MCF 10A (cell line): ENCODE data around the gene HSF4. TPM values are rescaled to one million over a fixed set of nuclear protein-coding genes. Genes with fewer than 3 reads are reported as not detected.

Experiments used
- BruUV-seq: library from RNA; stranded (reverse); fragments of 400-500 nt; replicated peaks from 2 replicates; lab custom pipeline; 2021; lab: Mats Ljungman, UMichigan
- CTCF ChIA-PET: fragments of 300-600 bp; sonication (Branson Sonifier 250); formaldehyde crosslinking; extraction: SDS; loops from one replicate; lab custom pipeline; 2021; ENCODE audit warnings: antibody characterized with exemption, inconsistent platforms; lab: Yijun Ruan, JAX
- POLR2A ChIA-PET: fragments of 300-600, 350-650 bp; sonication (Branson Sonifier 250); formaldehyde crosslinking; extraction: SDS; loops from one replicate; lab custom pipeline; 2020; ENCODE audit warnings: antibody characterized with exemption, inconsistent platforms; lab: Yijun Ruan, JAX
- DNase-seq: peaks from one replicate; pipeline ENCODE4 v3.0.0-alpha.2; 2018; ENCODE audit not compliant: unreplicated experiment
- H3K27ac Mint-ChIP-seq: one replicate; pipeline ENCODE4 v1.8.0; 2022; ENCODE audit warnings: mild to moderate bottlenecking, low read depth, mixed read lengths; ENCODE audit not compliant: unreplicated experiment
- H3K27me3 Mint-ChIP-seq: one replicate; pipeline ENCODE4 v1.8.0; 2022; ENCODE audit warnings: mixed read lengths; ENCODE audit not compliant: insufficient read depth, unreplicated experiment
- H3K36me3 Mint-ChIP-seq: one replicate; pipeline ENCODE4 v1.8.0; 2022; ENCODE audit warnings: mild to moderate bottlenecking, moderate library complexity, mixed read lengths; ENCODE audit not compliant: insufficient read depth, unreplicated experiment
- H3K4me1 Mint-ChIP-seq: one replicate; pipeline ENCODE4 v1.8.0; 2022; ENCODE audit warnings: mixed read lengths; ENCODE audit not compliant: insufficient read depth, unreplicated experiment
- H3K4me3 Mint-ChIP-seq: one replicate; pipeline ENCODE4 v1.8.0; 2022; ENCODE audit warnings: mild to moderate bottlenecking, moderate library complexity, mixed read lengths; ENCODE audit not compliant: unreplicated experiment
- H3K9me3 Mint-ChIP-seq: one replicate; pipeline ENCODE4 v1.8.0; 2022; ENCODE audit warnings: mixed read lengths; ENCODE audit not compliant: unreplicated experiment
- CTCF ChIP-seq: fragments of 200-600 bp; IDR thresholded peaks from one replicate; pipeline ENCODE4 v1.8.0; 2022; ENCODE audit warnings: antibody characterized with exemption, mild to moderate bottlenecking; ENCODE audit not compliant: unreplicated experiment
- intact Hi-C: fragments of 100-400 bp; cut with micrococcal nuclease; formaldehyde crosslinking; loops from 2 replicates; pipeline ENCODE4 v1.14.1; 2022
- total RNA-seq: library from RNA; stranded (reverse); gene quantifications from 2 replicates; pipeline ENCODE4 v1.2.3, GENCODE V29; 2022

HSF4 gene
- total RNA-seq, 1 experiment from 2014 or later: 34.3 TPM

GRCh38 chr16:67150833-67151396 is 13.6 kb upstream of the HSF4 start, which contains the start of gene B3GNT9:
Gene B3GNT9 (minus strand): TSS chr16:67150998. CDS start chr16:67150485, 513 bp downstream.
- CTCF ChIA-PET: interaction anchor here (0.7 to 0.8 kb wide), 2 partner anchors 168 to 173 kb away, joined by 3 read pairs; no protein-coding TSS in a partner anchor
- Mint-ChIP-seq H3K9me3 (no peaks in the 10 kb centered on the region), H3K4me1 (peaks cover 12% of the 10 kb centered on the region), H3K27me3 (no peaks in the 10 kb centered on the region), H3K27ac (no peak within 1 kb of the TSS), H3K4me3 (peak within 1 kb of the TSS; percentile 46), H3K36me3 (peaks cover 35% of the 10 kb centered on the region)
- POLR2A ChIA-PET: interaction anchor here (0.6 kb wide), 1 partner anchor 41 kb away, joined by 4 read pairs; the partner anchor contains the start of gene PHAF1
- DNase-seq: no peak
- intact Hi-C loops: no loop called here
- no TSS peak for BruUV-seq
- no peak for TF ChIP-seq CTCF

GRCh38 chr16:67151431-67152097 is 13.0 kb upstream of the HSF4 start:
- H3K4me3 Mint-ChIP-seq: peak overlapping the region; percentile 46
- H3K27ac Mint-ChIP-seq: no peak overlapping the region
- no TSS peak for BruUV-seq
- POLR2A ChIA-PET: interaction anchor here (0.6 to 1.1 kb wide), 3 partner anchors 11 to 42 kb away, joined by 3 to 4 read pairs (median 4); partner anchors contain the start of gene PHAF1
- no peak for DNase-seq
- H3K9me3 Mint-ChIP-seq: no peaks in the 10 kb centered on the region
- H3K27me3 Mint-ChIP-seq: no peaks in the 10 kb centered on the region
- peaks cover 29% of the 10 kb centered on the region for H3K36me3 Mint-ChIP-seq
- CTCF ChIA-PET: interaction anchor here (0.7 to 0.9 kb wide), 4 partner anchors 26 to 173 kb away, joined by 3 to 4 read pairs (median 3); no protein-coding TSS in a partner anchor
- intact Hi-C loops: no loop called here
- H3K4me1 Mint-ChIP-seq: peaks cover 12% of the 10 kb centered on the region
- no peak for TF ChIP-seq CTCF

- CTCF ChIA-PET: interaction anchor here (0.5 to 5.1 kb wide), 22 partner anchors 8 to 262 kb away, joined by 3 to 29 read pairs (median 4); partner anchors contain the start of genes CES4A and FHOD1
- BruUV-seq: no TSS peak
- POLR2A ChIA-PET: interaction anchor here (0.5 to 0.8 kb wide), 6 partner anchors 52 to 407 kb away, joined by 3 to 4 read pairs (median 4); partner anchors contain the start of gene CTCF
- Mint-ChIP-seq H3K4me1 (peaks cover 14% of the 10 kb centered on the region), H3K27ac (no peak overlapping the region), H3K9me3 (no peaks in the 10 kb centered on the region), H3K4me3 (no peak overlapping the region), H3K36me3 (peaks cover 7% of the 10 kb centered on the region), H3K27me3 (no peaks in the 10 kb centered on the region)
- no peak for DNase-seq
- no peak for TF ChIP-seq CTCF
- intact Hi-C loops: loop anchor here (1.0 kb wide), 2 partner anchors 136 to 177 kb away; no protein-coding TSS in a partner anchor
These were observed 9.8 kb upstream of the HSF4 start for GRCh38 chr16:67154578-67155294.
